H1 (cell line): Measurements from ENCODE around the gene MYADM. TPM values are rescaled to one million over a fixed set of nuclear protein-coding genes. Genes with fewer than 3 reads are reported as not detected.

Experiments
- CTCF ChIA-PET: fragments of 300-600 bp; sonication (Branson Sonifier 250); formaldehyde crosslinking; loops from one replicate; lab custom pipeline; 2021; ENCODE audit not compliant: partially characterized antibody; lab: Charles Lee
- POLR2A ChIA-PET: fragments of 300-600 bp; sonication (Branson Sonifier 250); formaldehyde crosslinking; loops from one replicate; lab custom pipeline; 2021; ENCODE audit warnings: inconsistent platforms; ENCODE audit not compliant: partially characterized antibody; lab: Charles Lee
- DNase-seq, 2 experiments: peaks; one replicate each; pipeline versions ENCODE4 v3.0.0 to v3.0.0-alpha.2; 2010 to 2022; ENCODE audit warnings: low spot score in 2 of 2, low read depth in 1 of 2, mixed read lengths in 1 of 2
- FAIRE-seq: peaks from 2 replicates; lab custom pipeline; 2011; peaks lifted over from hg19 to GRCh38; lab: Jason Lieb, UNC
- H2AFZ ChIP-seq: 2 replicates; pipeline ENCODE4 v1.8.1; 2012; ENCODE audit warnings: low read length, inconsistent platforms
- H2AK5ac ChIP-seq: 2 replicates; pipeline ENCODE4 v1.6.1; 2013; ENCODE audit warnings: low read depth, low read length
- H2BK120ac ChIP-seq: replicated peaks from 2 replicates; pipeline ENCODE3; 2013; ENCODE audit warnings: low read depth, low read length, inconsistent platforms
- H2BK12ac ChIP-seq: 2 replicates; pipeline ENCODE4 v1.6.1; 2013; ENCODE audit warnings: low read depth, low read length
- H2BK15ac ChIP-seq: 2 replicates; pipeline ENCODE4 v1.6.1; 2013; ENCODE audit warnings: low read length
- H2BK20ac ChIP-seq: 2 replicates; pipeline ENCODE4 v1.6.1; 2013; ENCODE audit warnings: low read length
- H2BK5ac ChIP-seq: 2 replicates; pipeline ENCODE4 v1.6.1; 2013; ENCODE audit warnings: low read depth, low read length
- H3K14ac ChIP-seq: 2 replicates; pipeline ENCODE4 v1.6.1; 2013; ENCODE audit warnings: inconsistent platforms; ENCODE audit not compliant: insufficient read length
- H3K18ac ChIP-seq: 2 replicates; pipeline ENCODE4 v1.6.1; 2013; ENCODE audit warnings: low read length; ENCODE audit errors: extremely low read depth
- H3K23ac ChIP-seq: 2 replicates; pipeline ENCODE4 v1.6.1; 2013; ENCODE audit warnings: inconsistent platforms; ENCODE audit not compliant: insufficient read length
- H3K23me2 ChIP-seq: 2 replicates; pipeline ENCODE4 v1.6.1; 2013; ENCODE audit warnings: low read depth, low read length
- H3K27ac ChIP-seq: 2 replicates; pipeline ENCODE4 v1.6.1; 2011; ENCODE audit warnings: low read depth, low read length, inconsistent platforms
- H3K27me3 ChIP-seq, 4 experiments: replicated peaks in 1 of 4; 1 replicate in 1 of 4; 2 replicates in 3 of 4; pipeline versions ENCODE4 v1.6.1 to v1.8.1; 2011 to 2013; ENCODE audit warnings: low read length in 3 of 4, mild to moderate bottlenecking in 3 of 4, inconsistent platforms in 2 of 4, mixed read lengths in 2 of 4, moderate library complexity in 1 of 4; ENCODE audit not compliant: control insufficient read depth in 3 of 4, insufficient read depth in 3 of 4; ENCODE audit errors: extremely low read depth in 1 of 4
- H3K36me3 ChIP-seq, 4 experiments: 2 replicates each; pipeline versions ENCODE4 v1.6.1 to v1.8.1; 2011 to 2013; ENCODE audit warnings: mild to moderate bottlenecking in 4 of 4, low read length in 3 of 4, moderate library complexity in 2 of 4, control low read depth in 1 of 4, inconsistent platforms in 1 of 4; ENCODE audit not compliant: insufficient read depth in 4 of 4, control insufficient read depth in 2 of 4
- H3K4ac ChIP-seq: replicated peaks from 2 replicates; pipeline ENCODE3; 2013; ENCODE audit warnings: low read length, low read depth, mixed read lengths, inconsistent platforms; ENCODE audit not compliant: insufficient read length
- H3K4me1 ChIP-seq, 4 experiments: replicated peaks in 1 of 4; 1 replicate in 1 of 4; 2 replicates in 3 of 4; pipeline versions ENCODE4 v1.6.1 to v1.8.1; 2011 to 2013; ENCODE audit warnings: low read length in 3 of 4, inconsistent platforms in 2 of 4, mixed read lengths in 1 of 4; ENCODE audit not compliant: insufficient read depth in 4 of 4, control insufficient read depth in 3 of 4
- H3K4me2 ChIP-seq, 2 experiments: 2 replicates each; pipeline versions ENCODE4 v1.6.1 to v1.8.1; 2011 to 2013; ENCODE audit warnings: low read depth in 2 of 2, low read length in 2 of 2, control low read depth in 1 of 2, inconsistent platforms in 1 of 2, mild to moderate bottlenecking in 1 of 2; ENCODE audit not compliant: insufficient read depth in 1 of 2
- H3K4me3 ChIP-seq, 4 experiments: fragments of 200-600, 300-600 bp in 1 of 4; sonication (generic), shearing (Covaris generic), sonication (Bioruptor Twin) in 1 of 4; 2 replicates each; pipeline versions ENCODE4 v1.5.1 to v1.8.1; 2011 to 2016; ENCODE audit warnings: low read length in 4 of 4, low read depth in 3 of 4, control low read depth in 2 of 4, inconsistent platforms in 2 of 4, mild to moderate bottlenecking in 2 of 4, mixed read lengths in 1 of 4, moderate library complexity in 1 of 4; ENCODE audit not compliant: insufficient read depth in 2 of 4; ENCODE audit errors: extremely low read depth in 1 of 4
- H3K56ac ChIP-seq: replicated peaks from 2 replicates; pipeline ENCODE3; 2013; ENCODE audit warnings: low read depth, mild to moderate bottlenecking, mixed read lengths, low read length, inconsistent platforms; ENCODE audit not compliant: insufficient read length
- H3K79me1 ChIP-seq: 2 replicates; pipeline ENCODE4 v1.6.1; 2013; ENCODE audit warnings: low read depth, low read length, control low read depth
- H3K79me2 ChIP-seq, 2 experiments: 2 replicates each; pipeline versions ENCODE4 v1.6.1 to v1.8.1; 2012 to 2013; ENCODE audit warnings: low read length in 2 of 2, mild to moderate bottlenecking in 2 of 2, inconsistent platforms in 1 of 2; ENCODE audit not compliant: insufficient read depth in 2 of 2, control insufficient read depth in 1 of 2
- H3K9ac ChIP-seq, 4 experiments: replicated peaks in 1 of 4; 1 replicate in 1 of 4; 2 replicates in 3 of 4; pipeline versions ENCODE4 v1.6.1 to v1.8.1; 2011 to 2013; ENCODE audit warnings: low read depth in 3 of 4, low read length in 3 of 4, control low read depth in 2 of 4, mild to moderate bottlenecking in 2 of 4, moderate library complexity in 2 of 4, inconsistent platforms in 1 of 4; ENCODE audit errors: extremely low read depth in 1 of 4
- H3K9me3 ChIP-seq, 2 experiments: 2 replicates each; pipeline versions ENCODE4 v1.6.1 to v1.8.1; 2012 to 2013; ENCODE audit warnings: mild to moderate bottlenecking in 2 of 2, moderate library complexity in 2 of 2, control low read depth in 1 of 2, inconsistent platforms in 1 of 2, low read depth in 1 of 2, low read length in 1 of 2, mixed read lengths in 1 of 2; ENCODE audit not compliant: insufficient read depth in 2 of 2
- H4K20me1 ChIP-seq, 2 experiments: replicated peaks in 1 of 2; 2 replicates each; pipeline versions ENCODE3 to v1.8.1; 2011 to 2013; ENCODE audit warnings: inconsistent platforms in 2 of 2, low read length in 2 of 2, mild to moderate bottlenecking in 1 of 2; ENCODE audit not compliant: insufficient read depth in 2 of 2, control insufficient read depth in 1 of 2
- H4K5ac ChIP-seq: 2 replicates; pipeline ENCODE4 v1.6.1; 2013; ENCODE audit warnings: low read length, low read depth, mixed read lengths, inconsistent platforms; ENCODE audit not compliant: insufficient read length
- H4K8ac ChIP-seq: 2 replicates; pipeline ENCODE4 v1.8.0; 2013; ENCODE audit warnings: mild to moderate bottlenecking, moderate library complexity, low read length, inconsistent platforms; ENCODE audit not compliant: insufficient read depth; ENCODE audit errors: extremely low read depth
- H4K91ac ChIP-seq: replicated peaks from 2 replicates; pipeline ENCODE3; 2013; ENCODE audit warnings: low read length, mixed read lengths, inconsistent platforms; ENCODE audit not compliant: insufficient read length
- NANOG ChIP-seq: IDR thresholded peaks from 2 replicates; pipeline ENCODE4 v1.6.1; 2011; ENCODE audit warnings: low read length, low read depth, mild to moderate bottlenecking, inconsistent platforms; ENCODE audit not compliant: insufficient read depth, poor library complexity, severe bottlenecking
- whole genome bisulfite sequencing, 2 experiments: shearing (Covaris generic) in 1 of 2; methylation state at CpG; one replicate each; pipeline versions ENCODE4 v1.1.6 to v1.1.7; 2013 to 2015; ENCODE audit warnings: low lambda C conversion rate in 2 of 2, mixed read lengths in 2 of 2, inconsistent platforms in 1 of 2, low coverage in 1 of 2, missing lambda C conversion rate in 1 of 2; ENCODE audit not compliant: insufficient replicate concordance in 2 of 2, insufficient coverage in 1 of 2, insufficient read length in 1 of 2; ENCODE audit errors: extremely low coverage in 1 of 2, missing lambda C conversion rate in 1 of 2; 5-methylcytosine and 5-hydroxymethylcytosine counted together
- polyA plus RNA-seq, 7 experiments: library from polyadenylated mRNA; depleted of rRNA in 3 of 7; stranded (reverse) in 5 of 7; unstranded in 2 of 7; fragments of >200 nt in 5 of 7; fragments of 200-250 nt in 2 of 7; gene quantifications; 1 replicate in 5 of 7; 2 replicates in 1 of 7; 4 replicates in 1 of 7; pipeline versions ENCODE4 v1.2.1 to v1.2.3, GENCODE V29; 2011 to 2013; ENCODE audit warnings: missing spikeins in 2 of 7, mixed read lengths in 2 of 7
- total RNA-seq: library from RNA; stranded (reverse); fragmentation: NEBNext Ultra II Directional; extraction: Animal tissue kit (Norgen Biotek cat#: 25700); gene quantifications from 2 replicates; pipeline ENCODE4 v1.2.1, GENCODE V29; 2021

MYADM gene
- total and polyA plus RNA-seq, 2 of the 8 experiments (the other 6 are each of a cell fraction or from before 2014, with no cell fraction given) = 70.1 to 74.2 TPM

- H3K4me3 ChIP-seq = no peak overlapping the region
- DNase-seq = no peak
- H3K79me2 ChIP-seq = 0 out of 4 replicates have a peak, but pooled peaks cover 0 to 4% of the 10 kb centered on the region in 2 experiments
- H4K5ac ChIP-seq = no peak overlapping the region
- H2BK20ac ChIP-seq = 0 out of 2 replicates have a peak overlapping the region, but pooled peaks have one; percentile 86
- H2BK5ac ChIP-seq = peak overlapping the region; percentile 55; the same call in 1 of the 2 replicates
- no peak overlapping the region for H3K4me2 ChIP-seq
- H3K9me3 ChIP-seq = no peaks in the 10 kb centered on the region
- H3K9ac ChIP-seq = no peak overlapping the region
- CTCF ChIA-PET = interaction anchor here (1.1 to 5.1 kb wide), 4 partner anchors 10 to 54 kb away, joined by 3 to 23 read pairs (median 12); no protein-coding TSS in a partner anchor
- no peak overlapping the region for H2AFZ ChIP-seq
- H3K27me3 ChIP-seq = no peaks in the 10 kb centered on the region
- no peak overlapping the region for H2BK120ac ChIP-seq
- H3K4me1 ChIP-seq = peaks cover 0 to 8% (median 4%) of the 10 kb centered on the region in 4 experiments; a peak in 5 of 7 replicates
- H4K20me1 ChIP-seq = peaks cover 0 to 4% of the 10 kb centered on the region in 2 experiments
- 0 out of 2 replicates have a peak overlapping the region, but pooled peaks have one; percentile 72 for H2BK15ac ChIP-seq
- H4K8ac ChIP-seq = no peak overlapping the region
- no peaks in the 10 kb centered on the region for H3K36me3 ChIP-seq
- no peak overlapping the region for H3K27ac ChIP-seq
- no peak for FAIRE-seq
- no peak overlapping the region for H3K56ac ChIP-seq
- H3K79me1 ChIP-seq = no peaks in the 10 kb centered on the region
- no peak overlapping the region for H2AK5ac ChIP-seq
- no peak overlapping the region for H3K14ac ChIP-seq
- H3K18ac ChIP-seq = peak overlapping the region; percentile 24
- WGBS, 2 experiments = 95% methylated on average over 6 of the region's 6 CpGs; no CpG with 5 or more reads in 1 of the 2 experiments
- no peak overlapping the region for H3K4ac ChIP-seq
- H3K23me2 ChIP-seq = peaks cover 15% of the 10 kb centered on the region; the same call in 1 of the 2 replicates
- POLR2A ChIA-PET = interaction anchor here (0.8 to 7.1 kb wide), 5 partner anchors 10 to 114 kb away, joined by 3 to 137 read pairs (median 61); partner anchors contain the start of gene PRKCG
- H4K91ac ChIP-seq = peak overlapping the region; percentile 61
- no peak overlapping the region for H3K23ac ChIP-seq
- peak overlapping the region; percentile 87 for H2BK12ac ChIP-seq
- no peak for TF ChIP-seq NANOG
These were observed 3.3 kb upstream of the MYADM start for GRCh38 chr19:53864308-53864836.
